Hematopoietic multipotent progenitor cell treated with erythropoietin and hydrocortisone succinate and interleukin-3 and kit ligand, for 4 days (in vitro differentiated cells): ENCODE data around the gene ZMYND11.
"Not testable (repeated sequence)": the region's sequence is repeated elsewhere in the genome, so short reads cannot be mapped to it uniquely, and the experiment has no call there.

Experiments used
- DNase-seq: peaks from one replicate; pipeline ENCODE4 v3.0.0-alpha.2; 2015

Gene ZMYND11

DNA sequence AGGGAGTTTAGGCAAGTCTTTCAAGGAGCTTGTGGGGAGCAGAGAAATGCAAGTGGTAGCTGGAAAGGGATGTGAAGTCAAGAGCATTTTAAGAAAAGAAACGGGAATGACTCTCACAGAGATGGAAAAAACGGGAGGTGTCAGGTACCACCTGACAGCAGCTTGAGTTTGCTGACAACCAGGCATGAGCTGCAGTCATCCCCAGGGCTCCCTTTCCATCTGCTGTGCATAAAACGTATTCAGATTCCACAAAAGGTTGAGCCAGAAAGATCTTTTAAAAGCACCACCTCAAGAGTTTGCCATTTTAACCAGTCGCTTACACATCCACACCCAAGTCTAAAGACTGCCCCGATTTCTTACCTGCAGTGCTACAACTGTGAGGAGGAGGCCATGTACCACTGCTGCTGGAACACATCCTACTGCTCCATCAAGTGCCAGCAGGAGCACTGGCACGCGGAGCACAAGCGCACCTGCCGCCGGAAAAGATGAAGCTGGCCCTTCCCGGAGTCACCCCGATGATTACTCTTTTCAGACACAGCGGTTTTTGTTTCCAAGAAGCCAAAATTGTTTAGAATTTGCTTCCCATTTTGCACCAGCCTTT is 116.8 kb downstream of the ZMYND11 start:
- no peak for DNase-seq

DNA sequence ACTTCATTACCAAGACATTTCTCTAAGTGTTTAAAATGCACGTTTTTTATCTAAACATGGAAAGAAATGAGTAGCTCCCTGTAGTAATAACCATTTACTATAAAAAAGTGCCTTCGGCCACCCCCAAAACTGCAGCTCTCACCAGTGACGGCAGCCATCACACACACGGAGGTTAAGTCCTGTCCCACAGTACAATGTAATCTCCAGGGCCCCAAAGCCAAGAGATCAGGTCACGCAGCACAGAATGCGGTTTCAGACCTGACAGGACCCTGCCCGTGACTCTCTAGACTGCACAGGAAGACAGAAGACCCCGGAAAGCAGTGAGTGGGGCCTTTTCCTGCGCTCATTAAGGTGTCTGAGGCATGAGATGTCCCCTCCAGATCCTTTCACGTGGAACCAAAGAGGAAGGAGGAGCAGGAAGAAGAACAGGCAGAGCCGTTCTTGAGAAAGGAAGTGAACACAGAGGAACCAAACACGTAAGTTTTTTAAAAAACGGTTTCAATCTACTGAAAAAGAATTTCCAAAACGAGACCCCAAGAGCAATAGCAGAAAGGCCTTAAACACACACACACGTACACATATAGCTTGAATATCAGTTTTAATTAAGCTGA is 125.7 kb downstream of the ZMYND11 start:
- peak; percentile 18 for DNase-seq

DNA sequence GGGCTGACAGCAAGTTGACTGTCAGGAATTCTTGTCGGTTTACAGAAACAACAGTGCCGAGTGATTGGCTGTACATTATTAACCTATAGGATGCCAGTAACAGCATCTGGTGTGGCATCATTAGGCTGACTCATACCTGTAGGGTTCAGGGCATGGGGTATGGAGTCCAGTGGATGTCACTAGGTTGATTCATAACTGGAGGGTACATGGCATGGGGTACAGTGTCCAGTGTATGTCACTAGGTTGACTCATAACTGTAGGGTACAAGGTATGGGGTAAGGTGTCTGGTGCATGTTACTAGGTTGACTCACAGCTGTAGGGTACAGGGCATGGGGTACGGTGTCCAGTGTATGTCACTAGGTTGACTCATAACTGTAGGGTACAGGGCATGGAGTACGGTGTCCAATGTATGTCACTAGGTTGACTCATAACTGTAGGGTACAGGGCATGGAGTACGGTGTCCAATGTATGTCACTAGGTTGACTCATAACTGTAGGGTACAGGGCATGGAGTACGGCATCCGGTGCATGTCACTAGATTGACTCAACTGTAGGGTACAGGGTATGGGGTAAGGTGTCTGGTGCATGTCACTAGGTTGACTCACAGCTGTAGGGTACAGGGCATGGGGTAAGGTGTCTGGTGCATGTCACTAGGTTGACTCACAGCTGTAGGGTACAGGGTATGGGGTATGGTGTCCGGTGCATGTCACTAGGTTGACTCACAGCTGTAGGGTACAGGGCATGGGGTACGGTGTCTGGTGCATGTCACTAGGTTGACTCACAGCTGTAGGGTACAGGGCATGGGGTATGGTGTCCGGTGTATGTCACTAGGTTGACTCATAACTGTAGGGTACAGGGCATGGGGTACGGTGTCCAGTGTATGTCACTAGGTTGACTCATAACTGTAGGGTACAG is 129.2 kb downstream of the ZMYND11 start:
- DNase-seq, result not testable (repeated sequence)

DNA sequence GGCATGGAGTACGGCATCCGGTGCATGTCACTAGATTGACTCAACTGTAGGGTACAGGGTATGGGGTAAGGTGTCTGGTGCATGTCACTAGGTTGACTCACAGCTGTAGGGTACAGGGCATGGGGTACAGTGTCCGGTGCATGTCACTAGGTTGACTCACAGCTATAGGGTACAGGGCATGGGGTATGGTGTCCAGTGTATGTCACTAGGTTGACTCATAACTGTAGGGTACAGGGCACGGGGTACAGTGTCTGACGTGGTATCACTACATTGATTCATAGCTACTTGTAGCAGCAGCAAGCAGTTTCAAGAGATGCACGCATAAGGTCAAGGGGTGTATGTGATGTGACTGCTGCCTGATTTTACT is 129.8 kb downstream of the ZMYND11 start:
- DNase-seq, result not testable (repeated sequence)

DNA sequence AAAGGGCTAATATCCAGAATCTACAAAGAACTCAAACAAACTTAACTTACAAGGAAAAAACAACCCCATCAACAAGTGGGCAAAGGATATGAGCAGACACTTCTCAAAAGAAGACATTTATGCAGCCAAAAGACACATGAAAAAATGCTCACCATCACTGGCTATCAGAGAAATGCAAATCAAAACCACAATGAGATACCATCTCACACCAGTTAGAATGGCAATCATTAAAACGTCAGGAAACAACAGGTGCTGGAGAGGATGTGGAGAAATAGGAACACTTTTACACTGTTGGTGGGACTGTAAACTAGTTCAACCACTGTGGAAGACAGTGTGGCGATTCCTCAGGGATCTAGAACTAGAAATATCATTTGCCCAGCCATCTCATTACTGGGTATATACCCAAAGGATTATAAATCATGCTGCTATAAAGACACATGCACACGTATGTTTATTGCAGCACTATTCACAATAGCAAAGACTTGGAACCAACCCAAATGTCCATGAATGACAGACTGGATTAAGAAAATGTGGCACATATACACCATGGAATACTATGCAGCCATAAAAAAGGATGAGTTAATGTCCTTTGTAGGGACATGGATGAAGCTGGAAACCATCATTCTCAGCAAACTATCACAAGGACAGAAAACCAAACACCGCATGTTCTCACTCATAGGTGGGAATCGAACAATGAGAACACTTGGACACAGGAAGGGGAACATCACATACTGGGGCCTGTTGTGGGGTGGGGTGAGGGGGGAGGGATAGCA is 130.7 kb downstream of the ZMYND11 start:
- not testable (repeated sequence) for DNase-seq

DNA sequence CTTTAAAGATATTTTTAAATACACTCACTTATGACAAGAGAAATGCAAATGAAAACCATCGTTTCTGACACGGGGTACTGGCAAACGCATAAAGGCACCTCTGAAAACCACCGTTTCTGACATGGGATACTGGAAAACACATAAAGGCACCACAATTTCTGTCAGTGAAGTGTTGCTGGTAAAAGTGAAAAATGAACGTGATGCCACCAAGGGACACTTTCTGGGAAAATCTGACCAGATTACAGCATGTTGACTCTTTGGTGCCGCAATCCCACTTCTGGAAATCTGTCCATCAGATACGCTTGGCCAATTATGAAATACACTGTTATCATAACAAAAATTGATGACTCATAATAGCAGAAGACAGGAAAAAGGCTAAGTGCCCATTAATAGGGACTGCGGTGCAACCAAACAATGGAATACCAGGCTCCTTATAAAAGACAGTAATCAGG is 131.7 kb downstream of the ZMYND11 start:
- DNase-seq, result peak; percentile 11

DNA sequence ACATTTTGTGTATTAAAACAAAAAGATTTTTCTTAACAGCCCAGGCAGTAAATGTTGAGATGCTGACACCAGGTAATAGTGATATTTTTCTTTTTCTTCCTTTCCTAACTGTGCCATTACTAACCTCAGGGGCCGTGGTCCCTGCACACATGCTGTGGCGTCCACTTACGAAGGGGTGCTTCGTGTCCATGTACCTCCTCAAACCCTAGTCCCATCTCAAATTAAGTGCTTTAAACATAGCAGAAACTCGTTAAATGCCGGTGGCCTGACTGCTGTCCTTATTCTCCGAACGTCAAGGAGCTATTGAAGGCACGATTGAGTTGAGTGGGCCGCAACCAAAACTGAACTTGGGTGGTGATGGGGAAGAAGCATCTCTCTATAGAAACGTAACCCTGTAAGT is 132.4 kb downstream of the ZMYND11 start:
- DNase-seq, result no peak

DNA sequence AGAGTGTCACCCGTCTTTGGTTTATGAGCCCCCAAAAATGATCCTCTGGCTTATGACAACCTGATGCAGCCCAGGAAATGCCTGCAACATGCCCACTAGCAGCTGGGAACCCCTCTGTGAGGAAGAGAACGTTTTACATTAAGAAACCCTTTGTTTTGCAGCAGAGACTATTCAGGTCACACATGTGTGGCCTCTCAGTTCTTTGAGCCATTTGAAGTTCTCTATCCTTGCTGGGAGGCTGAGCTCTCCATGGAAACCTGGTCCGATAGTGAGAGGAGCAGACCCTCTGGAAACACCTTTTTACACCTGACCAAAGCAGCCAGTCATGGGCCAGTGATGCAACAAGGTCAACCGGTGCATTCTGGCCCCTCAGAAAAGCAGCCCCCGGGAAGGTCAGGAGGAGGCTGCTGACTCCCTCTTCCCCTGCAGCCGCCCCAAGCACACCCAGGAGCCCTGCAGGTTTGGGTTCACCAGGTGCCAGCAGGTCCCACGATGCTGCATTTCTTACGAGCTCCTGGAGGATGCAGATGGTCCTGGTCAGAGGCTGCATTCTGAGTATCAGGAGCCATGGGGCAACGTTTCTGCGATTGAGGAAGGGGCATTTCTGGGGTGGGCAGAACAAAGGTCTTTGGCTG is 134.3 kb downstream of the ZMYND11 start:
- no peak for DNase-seq

DNA sequence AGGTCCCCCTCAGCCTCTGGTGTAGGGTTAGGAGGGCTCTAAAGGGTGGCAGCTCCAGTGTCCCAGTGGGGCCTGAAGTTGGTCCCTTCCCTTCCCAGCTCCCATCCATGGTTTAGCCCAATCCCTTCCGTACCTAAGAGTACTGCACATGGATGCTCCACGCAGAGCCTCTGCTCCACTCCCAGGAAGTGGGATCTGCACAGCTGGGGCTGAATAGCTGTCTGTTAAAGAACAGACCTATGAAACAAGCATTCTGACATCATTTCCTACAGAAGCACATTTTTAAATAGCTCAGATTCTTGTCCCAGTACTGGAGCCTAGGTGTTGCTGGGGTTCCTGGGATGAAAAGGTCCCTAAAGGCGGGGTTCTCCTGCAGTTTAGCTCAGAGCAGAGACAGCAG is 135.9 kb downstream of the ZMYND11 start:
- DNase-seq, result no peak

DNA sequence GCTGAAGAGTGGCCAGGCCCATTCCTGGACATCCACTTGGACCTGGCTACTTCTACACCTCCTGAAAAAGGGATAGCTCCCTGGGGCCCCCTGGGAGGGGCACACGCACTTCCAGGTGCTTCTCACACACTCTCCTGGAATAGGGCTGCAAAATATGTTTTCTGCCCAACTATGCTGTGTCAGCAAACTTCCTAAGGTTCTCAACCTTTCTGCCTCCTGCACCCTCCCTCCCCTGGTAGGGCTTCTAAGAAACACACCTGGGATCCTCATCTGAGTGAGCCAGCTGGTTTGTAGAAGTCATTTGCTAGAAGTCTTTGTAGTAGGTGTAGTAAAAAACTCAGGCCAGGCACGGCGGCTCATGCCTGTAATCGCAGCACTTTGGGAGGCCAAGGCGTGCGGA is 136.5 kb downstream of the ZMYND11 start:
- DNase-seq, result no peak

DNA sequence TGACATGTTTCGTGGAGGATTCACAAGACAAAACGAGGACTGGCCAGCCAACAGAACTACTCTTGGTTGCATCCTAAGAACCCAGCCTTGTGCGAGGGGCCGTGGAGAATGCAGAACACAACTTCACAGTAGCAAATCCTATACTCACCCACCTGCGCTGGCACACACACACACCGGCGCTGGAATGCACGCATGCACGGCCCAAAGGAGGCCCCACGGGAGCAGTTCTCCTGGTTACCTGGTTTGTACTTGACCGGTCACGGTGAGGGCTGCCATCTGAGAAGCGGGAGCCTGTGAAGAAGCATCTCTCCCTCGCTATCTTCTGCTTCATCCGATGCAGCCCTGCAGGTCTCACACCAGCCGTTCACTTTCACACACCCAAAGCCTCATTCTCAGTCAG is 137.8 kb downstream of the ZMYND11 start:
- no peak for DNase-seq

DNA sequence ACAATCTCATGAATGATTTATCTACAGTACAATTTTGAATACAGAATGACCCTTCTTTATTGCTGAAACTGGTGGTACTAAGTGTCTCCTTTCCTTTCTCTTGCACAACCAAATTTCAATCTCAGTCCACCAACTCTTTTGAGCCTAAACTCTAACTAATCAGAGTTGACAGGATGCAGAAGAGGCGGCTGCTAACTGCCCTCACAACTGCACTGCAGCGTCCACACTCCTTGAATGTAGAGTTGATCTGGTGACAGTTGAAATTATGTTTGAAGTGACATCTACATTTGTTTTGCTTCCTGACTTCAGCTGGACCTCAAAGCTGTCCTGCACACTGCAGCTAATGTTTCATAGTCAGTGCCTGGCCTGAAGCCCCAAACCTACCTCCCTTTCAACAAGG is 139.6 kb downstream of the ZMYND11 start:
- no peak for DNase-seq

DNA sequence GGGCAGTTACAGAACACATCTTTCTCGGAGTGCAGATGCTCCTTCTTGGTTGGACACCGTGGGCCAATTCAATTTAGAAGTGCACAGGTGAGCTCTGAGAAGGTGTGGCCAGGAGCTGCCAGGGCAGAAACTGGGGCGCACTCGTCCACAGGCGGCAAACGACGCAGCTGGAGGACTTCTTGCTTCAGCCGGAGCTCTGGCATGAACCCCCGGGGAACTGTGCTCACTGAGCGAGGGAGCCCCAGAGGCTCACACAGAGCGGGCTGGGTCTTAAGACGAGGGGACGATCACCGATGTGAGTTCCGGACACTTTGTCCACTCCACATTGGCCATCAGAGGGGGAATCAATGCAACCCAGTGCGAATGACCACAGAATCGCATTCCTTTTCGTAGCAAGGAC is 140.4 kb downstream of the ZMYND11 start:
- no peak for DNase-seq

DNA sequence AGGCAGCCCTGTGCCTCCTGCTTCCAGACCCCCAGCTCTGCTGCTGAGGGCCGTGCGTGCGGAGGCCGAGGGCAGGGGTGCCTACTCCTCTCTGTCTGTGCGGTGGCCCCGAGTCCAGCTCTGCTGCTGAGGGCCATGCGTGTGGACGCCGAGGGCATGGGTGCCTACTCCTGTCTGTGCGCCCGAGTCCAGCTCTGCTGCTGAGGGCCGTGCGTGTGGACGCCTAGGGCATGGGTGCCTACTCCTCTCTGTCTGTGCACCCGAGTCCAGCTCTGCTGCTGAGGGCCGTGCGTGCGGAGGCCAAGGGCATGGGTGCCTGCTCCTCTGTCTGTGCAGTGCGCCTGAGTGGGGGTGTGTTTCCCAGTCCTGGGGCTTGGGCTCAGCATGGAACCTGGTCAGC is 142.7 kb downstream of the ZMYND11 start:
- DNase-seq, result no peak

DNA sequence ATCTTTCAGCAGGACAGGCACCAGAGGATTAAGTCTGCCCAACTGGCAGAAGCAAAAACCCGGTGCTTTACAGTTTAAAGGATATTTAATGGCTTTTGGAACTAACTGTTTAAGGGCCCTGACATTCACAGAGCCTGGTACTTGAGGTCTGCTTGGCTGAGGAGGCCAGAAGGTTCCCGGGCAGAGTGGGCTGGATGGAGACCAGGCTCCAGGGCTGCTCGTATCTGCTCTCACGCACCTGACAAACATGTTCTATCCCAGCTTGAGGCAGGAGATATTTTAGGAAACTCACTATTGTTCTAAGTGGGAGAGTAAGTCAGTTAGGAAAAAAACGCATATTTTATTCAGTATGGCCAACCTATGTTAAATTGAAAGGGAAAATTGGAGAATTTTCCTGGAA is 143.5 kb downstream of the ZMYND11 start:
- no peak for DNase-seq

DNA sequence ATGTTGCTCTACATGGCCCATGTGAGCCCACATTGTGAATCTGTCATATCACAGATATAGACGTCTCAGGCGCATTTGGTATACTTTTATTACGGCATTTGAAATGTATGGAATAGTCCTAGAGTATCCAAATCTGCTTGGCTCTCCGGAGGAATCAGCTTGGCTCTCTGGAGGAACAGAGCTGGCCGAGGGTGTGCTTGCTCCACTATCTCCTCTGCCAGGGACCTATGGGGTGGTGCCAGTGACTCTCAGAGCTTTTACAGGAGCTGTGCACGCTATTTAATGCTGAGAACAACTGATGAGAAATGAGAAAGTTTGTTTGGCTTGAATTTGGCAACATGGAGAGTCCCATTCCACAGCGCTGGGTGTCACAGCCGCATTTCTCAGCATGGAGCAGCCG is 144.0 kb downstream of the ZMYND11 start:
- no peak for DNase-seq

DNA sequence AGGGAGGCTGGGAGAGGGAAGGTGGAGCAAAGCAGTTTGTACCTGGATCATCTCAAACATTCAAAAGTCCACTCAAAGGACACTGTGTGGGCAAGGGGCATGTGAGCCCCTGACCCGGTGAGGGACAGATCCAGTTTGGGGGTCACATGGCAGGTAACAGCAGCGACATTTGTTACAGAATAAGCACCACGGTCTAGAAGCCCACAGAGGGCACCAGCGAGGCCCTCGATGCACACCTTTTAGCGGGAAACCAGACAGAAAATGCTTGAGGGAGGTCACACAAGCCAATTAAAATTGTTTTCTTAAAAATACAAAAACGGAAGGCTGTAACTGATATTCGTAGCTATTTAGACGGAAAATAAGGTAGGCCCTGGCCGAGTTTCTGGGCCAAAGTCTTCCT is 144.4 kb downstream of the ZMYND11 start:
- DNase-seq, result no peak

DNA sequence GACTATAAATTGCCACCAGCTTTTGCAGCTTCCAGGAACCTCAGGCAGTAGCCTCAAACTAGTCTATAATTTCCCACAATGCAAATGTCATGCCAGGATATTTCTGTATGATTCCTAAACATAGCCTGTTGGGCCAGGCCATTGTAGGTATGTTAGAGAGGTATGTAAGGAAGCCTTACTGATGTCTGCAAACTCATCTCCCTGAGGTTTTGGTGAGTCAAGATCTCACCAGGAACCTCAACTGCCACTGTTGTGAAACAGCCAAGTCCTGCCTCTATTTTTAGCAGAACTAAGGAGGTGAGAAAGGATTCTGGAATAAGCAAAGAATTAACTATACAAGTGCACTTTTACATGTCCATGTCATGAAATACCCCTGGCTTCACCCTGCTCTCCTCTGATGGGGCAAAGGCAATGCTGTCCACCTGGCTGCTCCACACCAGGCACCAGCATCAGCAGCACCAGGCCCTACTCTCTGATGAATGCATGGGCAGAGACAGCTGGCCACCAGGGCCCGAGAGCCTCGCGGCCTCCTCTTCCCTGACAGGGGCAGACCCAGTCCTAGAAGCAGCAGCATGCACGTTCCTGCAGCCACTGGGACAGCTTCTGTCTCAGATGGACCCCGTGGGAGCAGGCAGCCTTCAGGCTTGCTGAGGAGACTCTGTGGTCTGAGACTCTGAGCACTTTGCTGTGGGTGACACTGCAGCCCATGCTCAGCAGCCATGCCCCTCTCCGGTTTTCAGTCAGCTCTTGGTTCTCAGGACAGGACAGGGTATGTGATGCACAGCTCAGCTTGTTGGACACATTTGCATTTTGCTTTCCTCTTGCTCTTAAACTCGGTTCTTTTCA is 147.3 kb downstream of the ZMYND11 start:
- peak; percentile 59 for DNase-seq

DNA sequence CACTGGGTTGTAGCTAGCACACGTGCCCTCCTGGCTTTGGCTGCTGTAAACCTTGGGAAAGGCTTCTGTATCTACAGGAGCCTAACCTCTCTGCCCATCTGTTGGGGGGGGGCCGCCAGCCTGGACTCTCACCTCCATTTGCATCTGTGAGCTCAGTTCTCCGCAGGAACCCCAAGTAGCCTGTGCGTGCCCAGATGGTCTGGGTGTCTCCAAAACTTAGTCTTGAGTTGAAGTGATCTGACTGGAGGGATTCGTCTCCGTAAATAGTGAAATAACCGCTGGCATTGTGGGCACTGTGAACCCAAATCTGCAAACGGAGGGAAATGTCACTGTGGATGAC is 147.9 kb downstream of the ZMYND11 start:
- DNase-seq, result no peak

DNA sequence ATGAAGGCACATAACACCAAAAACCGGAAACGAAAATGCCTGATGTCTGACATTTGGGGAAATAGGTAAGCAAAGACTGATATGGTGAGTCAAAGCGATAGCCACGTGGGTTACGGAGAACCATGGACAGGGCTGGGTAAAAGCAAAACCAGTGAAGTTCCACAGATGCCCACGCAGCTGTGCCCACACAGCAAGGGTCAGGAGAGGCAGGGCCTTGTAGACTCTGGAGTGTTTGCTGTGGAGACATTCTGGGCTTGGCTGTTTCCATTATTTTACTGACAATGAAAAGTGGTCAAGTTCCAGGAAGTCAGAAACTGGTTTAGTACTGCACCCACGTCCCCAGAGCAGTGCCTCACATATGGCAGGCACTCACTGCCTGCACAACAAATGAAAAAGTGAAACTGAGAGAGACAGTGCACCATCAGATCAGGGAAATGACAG is 148.7 kb downstream of the ZMYND11 start:
- DNase-seq, result no peak

DNA sequence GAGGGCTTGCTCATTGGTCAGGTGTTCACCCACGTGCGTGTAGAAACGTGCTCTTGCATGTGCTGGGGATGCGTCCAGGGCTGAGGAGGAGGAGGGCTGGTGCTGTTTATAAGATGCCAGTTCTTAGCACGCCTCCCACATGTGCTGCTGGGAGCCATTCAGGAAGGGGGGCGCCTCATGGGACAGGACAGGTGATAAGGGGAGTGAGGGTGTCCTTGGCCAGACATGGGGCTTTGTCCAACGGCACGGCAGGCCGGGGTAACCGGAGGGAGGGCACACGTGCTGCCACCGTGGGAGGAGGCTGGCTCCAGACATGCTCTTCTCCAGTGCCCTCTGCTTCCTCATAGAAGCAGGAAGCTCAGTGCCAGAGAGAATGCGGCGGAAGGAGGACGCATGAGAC is 150.0 kb downstream of the ZMYND11 start:
- no peak for DNase-seq
